ENCODE results near the gene PHAF1. TPM values are rescaled to one million over a fixed set of nuclear protein-coding genes. Genes with fewer than 3 reads are reported as not detected.

Gene PHAF1
- total RNA-seq, 1 donor from 2014 or later: 27.1 TPM

DNA sequence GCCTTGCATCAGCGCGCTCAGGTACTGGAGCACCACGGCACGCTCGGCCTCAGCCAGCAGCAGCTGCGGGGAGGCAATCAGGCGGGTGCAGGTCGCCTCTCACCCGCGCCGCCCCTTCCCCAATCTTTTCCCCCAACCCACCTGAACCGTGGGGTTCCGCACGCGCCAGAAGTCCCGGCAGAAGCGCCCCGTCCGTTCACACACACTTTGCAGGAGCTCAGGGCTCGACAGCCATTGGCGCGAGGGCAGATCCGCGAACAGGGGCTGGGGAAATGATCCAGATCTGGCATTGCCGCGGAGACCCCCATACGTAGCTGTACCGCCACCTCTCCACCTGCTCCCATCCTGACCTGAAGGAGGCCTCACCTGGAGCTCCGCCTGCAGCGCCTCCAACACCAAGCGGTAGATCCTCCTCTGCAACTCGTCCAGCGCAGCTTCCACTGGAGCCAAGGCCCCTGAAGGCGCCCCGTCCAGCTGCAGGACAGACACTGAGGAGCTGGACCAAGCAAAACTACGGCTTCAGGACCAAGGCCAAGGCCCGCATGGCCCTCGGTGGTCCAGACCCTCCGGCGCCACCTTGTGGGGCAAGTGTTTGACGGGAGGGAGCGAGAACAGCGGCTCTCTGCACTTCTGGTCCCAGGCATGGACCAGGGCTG lies 75.4 kb downstream of the PHAF1 start:
- H3K36me3 Mint-ChIP-seq (ENCODE audit: unreplicated experiment): no peaks in the 10 kb centered on the region
- H3K4me3 Mint-ChIP-seq (ENCODE audit: unreplicated experiment): peak overlapping the region; percentile 86
- no peak overlapping the region for H3K27ac Mint-ChIP-seq (ENCODE audit: unreplicated experiment)
- peaks cover 6% of the 10 kb centered on the region for H3K4me1 Mint-ChIP-seq (ENCODE audit: low read depth, unreplicated experiment)
- peak; percentile 77 for TF ChIP-seq CTCF (IDR thresholded peaks at IDR 0.05; ENCODE audit: partially characterized antibody, unreplicated experiment)
- H3K27me3 Mint-ChIP-seq (ENCODE audit: unreplicated experiment): peaks cover 3% of the 10 kb centered on the region
- peaks cover 7% of the 10 kb centered on the region for H3K9me3 Mint-ChIP-seq (ENCODE audit: unreplicated experiment)
- DNase-seq: peak; percentile 97

- Mint-ChIP-seq H3K27ac (ENCODE audit: unreplicated experiment) (no peak overlapping the region), H3K36me3 (ENCODE audit: unreplicated experiment) (no peaks in the 10 kb centered on the region), H3K9me3 (ENCODE audit: unreplicated experiment) (peaks cover 7% of the 10 kb centered on the region), H3K4me3 (ENCODE audit: unreplicated experiment) (peak overlapping the region; percentile 24), H3K4me1 (ENCODE audit: low read depth, unreplicated experiment) (peaks cover 6% of the 10 kb centered on the region), H3K27me3 (ENCODE audit: unreplicated experiment) (peaks cover 3% of the 10 kb centered on the region)
- DNase-seq: no peak
- no peak for TF ChIP-seq CTCF (IDR thresholded peaks at IDR 0.05; ENCODE audit: partially characterized antibody, unreplicated experiment)
These were observed 76.0 kb downstream of the PHAF1 start for GRCh38 chr16:67185651-67186134.

GRCh38 chr16:67186550-67186950 lies 76.8 kb downstream of the PHAF1 start:
- Mint-ChIP-seq H3K27me3 (ENCODE audit: unreplicated experiment) (peaks cover 3% of the 10 kb centered on the region), H3K4me3 (ENCODE audit: unreplicated experiment) (no peak overlapping the region), H3K4me1 (ENCODE audit: low read depth, unreplicated experiment) (peaks cover 10% of the 10 kb centered on the region), H3K9me3 (ENCODE audit: unreplicated experiment) (peaks cover 11% of the 10 kb centered on the region), H3K36me3 (ENCODE audit: unreplicated experiment) (no peaks in the 10 kb centered on the region), H3K27ac (ENCODE audit: unreplicated experiment) (no peak overlapping the region)
- TF ChIP-seq CTCF (IDR thresholded peaks at IDR 0.05; ENCODE audit: partially characterized antibody, unreplicated experiment): no peak
- DNase-seq: no peak

- peaks cover 10% of the 10 kb centered on the region for H3K4me1 Mint-ChIP-seq (ENCODE audit: low read depth, unreplicated experiment)
- H3K27me3 Mint-ChIP-seq (ENCODE audit: unreplicated experiment): peaks cover 7% of the 10 kb centered on the region
- H3K9me3 Mint-ChIP-seq (ENCODE audit: unreplicated experiment): peaks cover 11% of the 10 kb centered on the region
- no peak overlapping the region for H3K27ac Mint-ChIP-seq (ENCODE audit: unreplicated experiment)
- no peak for DNase-seq
- no peaks in the 10 kb centered on the region for H3K36me3 Mint-ChIP-seq (ENCODE audit: unreplicated experiment)
- TF ChIP-seq CTCF (IDR thresholded peaks at IDR 0.05; ENCODE audit: partially characterized antibody, unreplicated experiment): no peak
- no peak overlapping the region for H3K4me3 Mint-ChIP-seq (ENCODE audit: unreplicated experiment)
These were observed 77.6 kb downstream of the PHAF1 start for GRCh38 chr16:67187175-67187890.

DNA sequence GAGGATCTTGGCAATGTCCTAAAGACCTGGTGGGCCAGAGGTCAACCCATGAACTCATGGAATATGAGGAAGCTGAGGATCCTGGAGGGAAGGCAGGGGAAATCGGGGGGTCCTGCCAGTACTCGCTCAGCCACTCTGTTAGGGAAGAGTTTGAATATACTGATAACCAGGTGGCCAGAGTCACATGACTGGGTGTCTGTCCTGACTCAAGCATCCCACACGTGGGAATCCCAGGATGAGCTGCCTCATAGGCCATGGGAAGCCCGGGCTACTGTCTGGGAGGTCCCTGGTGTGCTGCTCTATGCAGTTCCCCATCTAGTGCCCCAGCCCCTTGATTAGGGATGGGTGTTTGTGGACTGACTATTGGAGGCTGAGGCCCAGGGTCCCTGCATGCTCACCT lies 78.6 kb downstream of the PHAF1 start:
- no peak for TF ChIP-seq CTCF (IDR thresholded peaks at IDR 0.05; ENCODE audit: partially characterized antibody, unreplicated experiment)
- DNase-seq: no peak
- Mint-ChIP-seq H3K9me3 (ENCODE audit: unreplicated experiment) (peaks cover 11% of the 10 kb centered on the region), H3K27me3 (ENCODE audit: unreplicated experiment) (peaks cover 7% of the 10 kb centered on the region), H3K4me1 (ENCODE audit: low read depth, unreplicated experiment) (peaks cover 12% of the 10 kb centered on the region), H3K27ac (ENCODE audit: unreplicated experiment) (no peak overlapping the region), H3K36me3 (ENCODE audit: unreplicated experiment) (no peaks in the 10 kb centered on the region), H3K4me3 (ENCODE audit: unreplicated experiment) (no peak overlapping the region)
